ENCODE results near the gene YEATS4. TPM values are rescaled to one million over a fixed set of nuclear protein-coding genes. Genes with fewer than 3 reads are reported as not detected.

Gene YEATS4
- total and polyA plus RNA-seq, 9 donors: 5.7 to 26.0 (median 12.5) TPM

DNA sequence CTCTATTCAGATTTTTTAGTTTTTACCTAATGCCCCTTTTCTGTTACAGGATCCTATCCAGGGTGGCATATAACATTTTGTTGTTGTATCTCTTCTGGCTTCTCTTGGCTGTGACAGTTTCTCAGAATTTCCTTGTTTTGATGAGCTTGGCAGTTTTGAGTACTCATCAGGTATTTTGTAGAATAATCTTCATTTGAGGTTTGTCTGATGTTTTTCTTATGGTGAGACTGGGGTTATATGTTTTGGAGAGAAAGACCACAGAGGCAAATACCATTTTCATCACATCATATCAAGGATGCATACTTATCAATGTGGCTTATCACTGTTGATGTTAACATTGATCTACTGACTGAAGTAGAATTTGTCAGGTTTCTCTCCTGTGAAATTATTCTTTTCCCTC is 25.4 kb upstream of the YEATS4 start:
- Histone ChIP-seq H3K4me3 (no peak overlapping the region), H3K9me3 (no peaks in the 10 kb centered on the region), H3K36me3 (no peaks in the 10 kb centered on the region), H3K27ac (no peak overlapping the region), H3K4me1 (ENCODE audit: insufficient read depth) (no peaks in the 10 kb centered on the region), H3K27me3 (no peaks in the 10 kb centered on the region)
- TF ChIP-seq POLR2A (IDR thresholded peaks at IDR 0.05) (no peak), EP300 (IDR thresholded peaks at IDR 0.05) (no peak)
- TF ChIP-seq, protein P1, sequence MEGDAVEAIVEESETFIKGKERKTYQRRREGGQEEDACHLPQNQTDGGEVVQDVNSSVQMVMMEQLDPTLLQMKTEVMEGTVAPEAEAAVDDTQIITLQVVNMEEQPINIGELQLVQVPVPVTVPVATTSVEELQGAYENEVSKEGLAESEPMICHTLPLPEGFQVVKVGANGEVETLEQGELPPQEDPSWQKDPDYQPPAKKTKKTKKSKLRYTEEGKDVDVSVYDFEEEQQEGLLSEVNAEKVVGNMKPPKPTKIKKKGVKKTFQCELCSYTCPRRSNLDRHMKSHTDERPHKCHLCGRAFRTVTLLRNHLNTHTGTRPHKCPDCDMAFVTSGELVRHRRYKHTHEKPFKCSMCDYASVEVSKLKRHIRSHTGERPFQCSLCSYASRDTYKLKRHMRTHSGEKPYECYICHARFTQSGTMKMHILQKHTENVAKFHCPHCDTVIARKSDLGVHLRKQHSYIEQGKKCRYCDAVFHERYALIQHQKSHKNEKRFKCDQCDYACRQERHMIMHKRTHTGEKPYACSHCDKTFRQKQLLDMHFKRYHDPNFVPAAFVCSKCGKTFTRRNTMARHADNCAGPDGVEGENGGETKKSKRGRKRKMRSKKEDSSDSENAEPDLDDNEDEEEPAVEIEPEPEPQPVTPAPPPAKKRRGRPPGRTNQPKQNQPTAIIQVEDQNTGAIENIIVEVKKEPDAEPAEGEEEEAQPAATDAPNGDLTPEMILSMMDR (IDR thresholded peaks at IDR 0.05): no peak
- DNase-seq: no peak
- intact Hi-C loops (cut with DNase I): no loop called here

DNA sequence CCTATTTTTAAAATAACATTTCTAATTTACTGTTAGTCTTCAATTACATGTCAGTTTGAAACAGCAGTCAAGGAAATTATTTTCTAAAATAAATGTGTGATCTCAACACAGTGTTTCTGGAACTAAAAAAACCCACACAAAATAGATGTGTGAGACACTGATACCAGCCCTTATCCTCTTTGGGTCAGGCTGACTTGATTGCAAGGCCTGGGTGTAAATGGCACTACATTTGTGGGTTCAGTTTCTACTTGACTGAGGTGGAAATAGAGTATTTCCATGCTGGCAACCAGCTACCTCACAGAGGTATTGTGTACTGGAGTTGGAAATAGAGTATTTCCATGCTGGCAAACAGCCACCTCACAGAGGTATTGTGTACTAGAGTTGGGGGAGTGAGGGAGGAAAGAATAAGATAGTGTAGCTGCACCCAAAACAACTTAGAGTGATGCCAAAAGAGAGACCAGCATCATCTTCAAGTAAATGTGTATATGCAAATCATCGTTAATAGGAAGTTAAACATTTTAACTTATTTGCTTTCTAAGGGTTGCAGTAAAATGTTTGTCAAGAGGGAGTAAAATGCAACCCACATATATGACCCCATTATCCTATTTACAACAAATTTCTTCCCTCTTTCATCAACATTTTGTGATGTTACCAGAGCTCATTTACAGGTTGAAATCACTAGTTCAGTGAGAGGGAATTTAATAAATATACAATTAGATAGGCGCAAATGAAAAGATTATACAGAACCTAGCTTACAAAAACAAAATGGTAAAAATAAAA is 22.0 kb upstream of the YEATS4 start:
- intact Hi-C loops (cut with DNase I): no loop called here
- no peak for DNase-seq
- H3K4me1 ChIP-seq (ENCODE audit: insufficient read depth): no peaks in the 10 kb centered on the region
- WGBS, 3 donors: 66 to 76% (median 75%) methylated on average over 2 of the region's 2 CpGs
- H3K4me3 ChIP-seq: no peak overlapping the region
- TF ChIP-seq, protein P1 (IDR thresholded peaks at IDR 0.05): no peak
- no peak for TF ChIP-seq POLR2A (IDR thresholded peaks at IDR 0.05)
- no peak for TF ChIP-seq EP300 (IDR thresholded peaks at IDR 0.05)
- H3K36me3 ChIP-seq: no peaks in the 10 kb centered on the region
- no peaks in the 10 kb centered on the region for H3K9me3 ChIP-seq
- H3K27me3 ChIP-seq: no peaks in the 10 kb centered on the region
- H3K27ac ChIP-seq: no peak overlapping the region

DNA sequence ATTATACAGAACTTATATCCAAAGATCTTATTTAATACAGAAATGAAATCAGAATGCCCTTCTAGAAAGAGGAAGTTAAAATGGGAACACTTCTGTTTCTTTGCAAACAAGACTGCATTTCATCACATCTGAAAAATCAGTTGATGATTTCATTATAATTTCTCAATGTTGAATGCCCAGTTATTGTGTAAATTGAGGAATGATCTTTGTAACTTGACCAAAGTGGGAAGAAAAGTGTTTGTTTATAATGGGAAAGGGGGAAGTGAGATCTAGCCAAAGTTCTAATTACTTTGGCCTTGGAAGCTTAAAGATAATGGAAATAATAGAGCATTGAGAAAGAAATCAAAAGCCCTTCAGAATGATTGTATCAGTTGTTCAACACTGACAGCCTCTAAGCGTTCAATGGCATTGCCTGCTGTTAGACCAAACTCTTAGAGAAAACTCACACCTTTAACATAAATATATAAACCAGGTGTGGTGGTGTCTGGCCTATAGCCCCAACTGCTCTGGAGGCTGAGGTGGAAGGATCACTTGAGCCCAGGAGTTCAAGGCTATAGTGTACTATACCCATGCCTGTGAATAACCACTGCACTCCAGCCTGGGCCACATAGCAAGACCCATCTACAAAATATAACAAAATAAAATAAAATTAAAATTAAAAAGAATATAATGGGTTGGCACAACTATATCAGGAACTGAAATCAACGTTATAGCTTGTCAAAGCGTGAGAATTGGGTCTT is 21.3 kb upstream of the YEATS4 start:
- intact Hi-C loops (cut with DNase I): no loop called here
- 80 to 83% (median 82%) methylated on average over 3 of the region's 3 CpGs for WGBS, 3 donors
- no peak overlapping the region for H3K27ac ChIP-seq

DNA sequence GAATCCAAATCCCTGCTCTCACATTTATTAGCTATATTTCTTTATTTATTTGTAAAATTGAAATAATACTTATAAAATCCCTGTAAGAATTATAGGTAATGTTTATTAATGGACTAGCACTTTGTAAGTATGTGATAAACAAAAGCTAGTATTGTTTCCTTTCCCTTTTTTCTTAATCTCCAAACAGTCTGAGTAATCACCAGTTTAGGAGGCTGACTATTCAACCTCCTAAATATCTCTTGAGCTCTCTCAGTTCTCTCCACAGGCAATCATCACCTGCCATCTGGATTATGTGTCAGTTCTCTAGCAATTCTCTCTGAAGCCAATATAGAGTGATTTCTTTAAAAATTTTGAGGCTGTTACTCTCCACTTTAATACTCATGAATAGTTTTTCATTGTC is 20.6 kb upstream of the YEATS4 start:
- Histone ChIP-seq H3K4me3 (no peak overlapping the region), H3K27me3 (no peaks in the 10 kb centered on the region), H3K4me1 (ENCODE audit: insufficient read depth) (no peaks in the 10 kb centered on the region), H3K27ac (no peak overlapping the region), H3K9me3 (no peaks in the 10 kb centered on the region), H3K36me3 (no peaks in the 10 kb centered on the region)
- DNase-seq: no peak
- intact Hi-C loops (cut with DNase I): no loop called here
- TF ChIP-seq, protein P1 (IDR thresholded peaks at IDR 0.05): no peak
- TF ChIP-seq EP300 (IDR thresholded peaks at IDR 0.05) (no peak), POLR2A (IDR thresholded peaks at IDR 0.05) (no peak)

More for the DNA sequence above, 21.3 kb upstream of the YEATS4 start:
- DNase-seq: no peak
- Histone ChIP-seq H3K4me3 (no peak overlapping the region), H3K27me3 (no peaks in the 10 kb centered on the region), H3K4me1 (ENCODE audit: insufficient read depth) (no peaks in the 10 kb centered on the region), H3K36me3 (no peaks in the 10 kb centered on the region), H3K9me3 (no peaks in the 10 kb centered on the region)
- TF ChIP-seq EP300 (IDR thresholded peaks at IDR 0.05): no peak
- TF ChIP-seq, protein P1 (IDR thresholded peaks at IDR 0.05): no peak
- no peak for TF ChIP-seq POLR2A (IDR thresholded peaks at IDR 0.05)
